NCI-H2029 treated with DMSO at 0.1 percent for 48 hours (cell line): ENCODE results near the gene CNOT10.
"Not testable (repeated sequence)": the region's sequence is repeated elsewhere in the genome, so short reads cannot be mapped to it uniquely, and the experiment has no call there.

Source experiments
- DNase-seq: peaks from one replicate; lab custom pipeline; 2025; lab: John Stamatoyannopoulos, UW

Gene CNOT10

GRCh38 chr3:32686713-32687112 lies 1.7 kb downstream of the CNOT10 start:
- no peak for DNase-seq

GRCh38 chr3:32691847-32692246 lies 6.9 kb downstream of the CNOT10 start:
- DNase-seq: no peak

- DNase-seq: no peak
Observed at GRCh38 chr3:32696523-32696922, 11.5 kb downstream of the CNOT10 start.

- DNase-seq: no peak
Observed at GRCh38 chr3:32698506-32698905, 13.5 kb downstream of the CNOT10 start.

GRCh38 chr3:32699429-32699828 lies 14.4 kb downstream of the CNOT10 start:
- DNase-seq: no peak

- no peak for DNase-seq
Observed at GRCh38 chr3:32700244-32700643, 15.3 kb downstream of the CNOT10 start.

GRCh38 chr3:32703491-32703972 lies 18.5 kb downstream of the CNOT10 start:
- DNase-seq: no peak

- no peak for DNase-seq
Observed at GRCh38 chr3:32705232-32705631, 20.2 kb downstream of the CNOT10 start.

- no peak for DNase-seq
Observed at GRCh38 chr3:32706348-32707025, 21.5 kb downstream of the CNOT10 start.

- DNase-seq: no peak
Observed at GRCh38 chr3:32707026-32707370, 22.0 kb downstream of the CNOT10 start.

GRCh38 chr3:32708672-32709283 lies 23.8 kb downstream of the CNOT10 start:
- DNase-seq: no peak

GRCh38 chr3:32709346-32709745 lies 24.4 kb downstream of the CNOT10 start:
- DNase-seq: no peak

- DNase-seq: no peak
Observed at GRCh38 chr3:32712506-32713055, 27.6 kb downstream of the CNOT10 start.

GRCh38 chr3:32713181-32713580 lies 28.2 kb downstream of the CNOT10 start:
- DNase-seq: no peak

GRCh38 chr3:32719335-32719734 lies 34.3 kb downstream of the CNOT10 start:
- DNase-seq: no peak

GRCh38 chr3:32719931-32720330 lies 34.9 kb downstream of the CNOT10 start:
- DNase-seq: no peak

GRCh38 chr3:32725721-32726120 lies 40.7 kb downstream of the CNOT10 start:
- DNase-seq: no peak

GRCh38 chr3:32733631-32734229 lies 48.7 kb downstream of the CNOT10 start:
- peak; percentile 5 for DNase-seq

GRCh38 chr3:32734756-32735155 lies 49.8 kb downstream of the CNOT10 start:
- no peak for DNase-seq

- DNase-seq: not testable (repeated sequence)
Observed at GRCh38 chr3:32743470-32743869, 58.5 kb downstream of the CNOT10 start.

GRCh38 chr3:32743934-32744333 lies 58.9 kb downstream of the CNOT10 start:
- DNase-seq: no peak

GRCh38 chr3:32751377-32751776 lies 66.4 kb downstream of the CNOT10 start:
- DNase-seq: no peak

- no peak for DNase-seq
Observed at GRCh38 chr3:32755761-32756160, 70.8 kb downstream of the CNOT10 start.
